ENCODE results near the gene C10orf105.

Gene C10orf105

DNA sequence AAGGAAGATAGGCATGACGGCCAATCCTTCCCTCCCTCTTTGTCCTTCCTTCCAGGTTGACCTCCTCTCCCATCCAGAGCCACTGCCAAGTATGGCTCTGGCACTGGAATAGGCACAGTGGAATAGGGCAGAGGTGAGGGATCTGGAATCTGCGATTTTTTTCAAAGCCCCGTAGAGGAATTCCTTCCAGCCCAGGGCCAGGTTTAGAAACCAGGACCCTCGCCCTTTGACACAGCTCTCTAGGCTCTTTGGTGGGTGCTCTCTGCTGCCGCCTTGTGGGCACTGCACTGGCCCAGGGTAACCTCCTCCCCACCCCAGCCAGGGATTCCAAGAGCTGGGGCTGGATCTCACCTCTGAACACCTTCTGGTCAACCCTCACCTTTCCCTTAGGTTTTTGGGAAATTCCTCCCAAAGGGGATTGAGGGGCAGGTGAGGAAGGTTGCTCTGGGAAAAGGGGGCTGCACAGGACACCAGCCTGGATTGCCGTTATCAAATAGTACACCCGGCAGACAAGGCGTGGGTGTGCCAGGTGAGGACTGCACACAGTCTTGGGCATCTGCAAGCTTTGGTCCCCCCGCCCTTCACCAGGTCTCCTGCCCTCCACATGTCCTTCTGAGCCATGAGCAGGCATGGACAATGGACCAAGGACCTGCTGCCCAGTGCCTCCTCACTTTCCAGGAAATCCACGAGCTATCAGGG, 22.8 kb downstream of the C10orf105 start:
- DNase-seq, result peak; percentile 81

DNA sequence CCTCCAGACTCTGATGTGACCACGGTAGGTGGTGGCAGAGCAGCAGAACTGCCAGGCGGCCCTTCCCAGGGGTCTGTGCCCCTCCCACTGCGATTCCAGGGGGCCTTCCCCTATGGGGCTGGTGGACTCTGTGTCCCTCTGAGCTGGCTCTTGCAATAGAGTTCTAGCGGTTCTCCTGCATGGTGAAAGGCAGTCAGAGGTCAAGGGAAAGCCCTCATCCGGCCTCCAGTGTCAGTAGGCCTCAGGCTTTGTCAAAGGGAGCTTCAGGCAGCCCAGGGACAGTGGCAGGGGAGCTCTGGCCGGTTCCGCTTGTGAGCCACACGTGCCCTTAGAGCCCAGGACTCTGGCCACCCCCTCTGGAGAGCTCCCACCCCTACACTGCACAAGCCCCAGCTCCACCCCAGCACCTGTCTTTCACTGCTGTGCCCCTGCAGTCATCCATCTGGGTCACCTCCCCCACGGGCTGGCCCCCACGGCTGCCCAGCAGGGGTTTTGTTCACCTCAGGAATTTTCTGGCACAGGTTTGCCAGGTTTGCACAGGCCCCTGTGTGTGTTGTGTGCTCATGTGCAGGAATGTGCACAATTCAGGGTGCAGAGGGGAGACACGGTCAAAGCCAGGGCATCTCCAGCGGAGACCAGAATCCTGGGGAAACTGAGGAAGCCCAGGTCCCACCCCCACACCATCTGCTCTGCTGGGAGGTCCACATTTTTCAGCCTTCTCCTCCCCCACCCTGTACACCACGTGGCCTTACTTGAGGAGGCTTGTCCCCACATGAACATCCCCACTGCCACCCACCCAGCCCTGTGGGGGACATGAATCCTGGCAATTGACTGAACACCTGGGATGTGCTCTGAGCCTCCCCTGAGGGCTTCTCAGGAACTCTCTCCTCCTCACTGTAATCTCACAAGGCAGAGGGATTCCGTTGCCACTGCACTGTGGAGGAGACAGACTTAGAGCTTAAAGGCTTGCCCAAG, 23.8 kb downstream of the C10orf105 start:
- no peak for DNase-seq

DNA sequence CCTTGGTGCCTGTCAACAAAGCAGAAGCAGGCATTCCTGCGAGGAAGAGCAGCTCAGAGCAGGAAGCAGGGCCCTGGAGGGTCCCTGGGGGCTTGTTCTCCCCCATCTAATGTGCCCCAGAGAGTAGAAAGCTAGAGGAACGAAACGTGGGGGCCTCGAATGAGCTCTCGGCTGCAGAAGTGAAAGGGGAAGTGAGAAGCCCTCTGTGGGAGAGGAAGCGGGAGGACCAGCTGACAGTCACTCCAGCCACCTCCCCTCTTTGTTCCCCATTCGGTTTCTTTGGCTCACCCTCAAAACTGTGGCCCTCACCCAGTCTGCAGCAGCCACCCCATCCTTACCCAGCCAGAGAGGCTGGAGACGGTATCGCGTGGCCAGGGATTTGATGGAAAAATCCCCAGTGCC, 25.0 kb downstream of the C10orf105 start:
- DNase-seq, result peak; percentile 35

DNA sequence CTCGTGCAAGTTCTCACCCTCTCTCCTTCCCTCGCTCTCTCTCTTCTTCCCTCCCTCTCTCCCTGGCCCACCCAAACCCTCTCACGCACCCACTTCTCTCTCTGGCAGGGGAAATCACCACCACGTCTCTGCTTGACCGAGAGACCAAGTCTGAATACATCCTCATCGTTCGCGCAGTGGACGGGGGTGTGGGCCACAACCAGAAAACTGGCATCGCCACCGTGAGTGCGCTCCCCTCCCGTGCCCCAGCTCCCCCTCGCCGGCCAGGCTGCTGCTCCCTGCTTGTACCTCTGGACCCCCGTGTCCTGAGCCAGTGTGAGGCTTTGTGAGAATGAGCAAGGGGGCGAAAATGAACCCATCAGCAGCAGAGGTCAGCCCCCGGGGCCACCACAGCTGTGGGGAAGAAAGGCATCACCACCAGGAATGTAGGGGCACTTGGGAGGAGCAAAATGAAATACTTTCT, 25.5 kb downstream of the C10orf105 start:
- no peak for DNase-seq

DNA sequence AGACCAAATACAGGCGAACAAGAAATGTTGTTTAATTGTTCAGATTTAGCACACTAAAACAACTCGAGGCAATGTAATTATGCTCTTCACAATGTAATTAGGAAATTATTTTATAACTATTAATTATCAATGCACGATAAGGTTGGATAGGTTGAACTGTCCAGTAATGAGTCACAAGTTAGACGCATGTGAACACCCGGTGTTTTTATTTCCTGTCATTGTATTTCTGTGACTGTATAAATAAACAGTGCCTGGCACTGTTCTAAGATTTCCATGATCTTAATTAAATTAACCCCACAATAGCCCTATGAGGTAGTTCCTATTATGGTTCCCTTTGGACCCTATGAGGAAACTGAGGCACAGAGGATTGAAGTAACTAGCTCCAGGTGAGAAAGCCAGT, 26.2 kb downstream of the C10orf105 start:
- DNase-seq, result no peak

DNA sequence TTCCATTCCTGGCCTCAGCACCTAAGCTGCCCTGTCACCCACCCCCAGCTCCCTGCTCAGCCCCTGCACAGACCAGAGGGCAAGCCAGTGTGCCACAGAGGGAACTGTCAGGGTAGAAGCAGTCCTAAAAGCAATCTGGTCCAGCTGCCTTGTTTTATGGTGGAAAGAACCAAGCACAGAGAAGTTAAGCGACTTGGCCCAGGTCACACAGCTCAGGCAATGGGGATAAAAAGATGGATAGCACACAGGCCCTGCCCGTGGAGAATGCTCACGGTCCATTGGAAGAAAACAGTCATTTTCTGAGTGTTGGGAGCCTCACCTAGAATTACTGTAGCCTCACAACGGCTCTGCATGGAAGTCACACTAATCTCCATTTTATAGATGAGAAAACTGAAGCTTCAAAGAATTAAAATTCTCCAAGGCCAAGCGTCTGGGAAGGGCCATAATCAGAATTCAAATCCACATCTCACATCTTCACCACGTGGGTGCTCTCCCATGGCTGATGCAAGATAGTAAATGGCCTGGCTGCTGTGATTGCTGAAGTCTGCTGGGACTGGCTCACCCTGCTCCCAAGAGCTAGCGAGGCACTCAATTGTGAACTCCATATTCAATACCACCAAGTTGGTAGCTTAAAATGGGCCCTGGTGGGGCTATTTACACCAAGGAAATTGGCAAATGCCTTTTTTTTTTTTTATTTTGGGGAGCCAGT, 26.8 kb downstream of the C10orf105 start:
- no peak for DNase-seq

DNA sequence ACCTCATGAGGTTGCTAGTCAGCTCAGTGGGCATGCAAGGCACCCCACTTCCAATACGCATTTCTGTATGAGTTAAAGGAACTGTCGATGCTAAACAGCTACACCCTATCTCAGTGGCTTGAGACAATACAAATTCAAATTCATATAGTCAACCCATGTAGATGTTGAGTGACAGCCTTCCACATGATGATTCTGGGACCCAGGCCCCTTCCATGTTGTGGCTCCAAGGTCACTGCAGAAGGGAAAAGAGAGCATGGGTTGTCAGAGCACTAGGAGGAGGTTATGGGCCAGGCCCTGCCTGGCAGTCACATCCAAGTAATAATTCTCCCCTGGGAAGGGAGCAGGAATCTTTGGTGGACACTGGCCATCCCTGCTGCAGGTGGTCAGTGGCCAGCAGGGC, 28.2 kb downstream of the C10orf105 start:
- DNase-seq, result no peak

DNA sequence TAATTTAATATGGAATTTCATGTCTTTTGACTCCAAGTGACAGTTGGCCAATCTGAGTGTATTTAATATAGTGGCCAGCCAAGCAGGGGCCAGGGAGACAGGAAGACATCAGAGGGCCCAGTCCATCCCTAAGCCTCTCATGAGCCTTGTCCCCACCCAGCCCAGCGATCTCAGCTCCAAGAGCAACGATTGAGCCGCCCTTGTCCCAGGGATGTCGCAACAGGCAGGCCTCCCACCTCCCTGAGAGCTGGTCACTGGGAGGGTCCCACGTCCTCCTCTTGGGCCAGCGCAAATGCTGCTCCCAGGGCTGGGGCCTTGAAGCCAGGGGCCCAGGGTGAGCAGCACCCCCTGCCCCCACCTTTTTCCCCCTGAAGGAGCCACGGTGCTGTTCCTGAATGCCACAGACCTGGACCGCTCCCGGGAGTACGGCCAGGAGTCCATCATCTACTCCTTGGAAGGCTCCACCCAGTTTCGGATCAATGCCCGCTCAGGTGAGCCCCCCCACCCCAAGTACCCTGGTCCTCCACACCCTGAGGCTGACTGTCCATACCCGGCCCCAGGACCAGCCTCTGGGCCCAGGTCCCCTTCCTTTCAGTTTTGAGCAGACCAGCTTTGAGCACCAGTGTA, 29.4 kb downstream of the C10orf105 start:
- DNase-seq, result no peak

DNA sequence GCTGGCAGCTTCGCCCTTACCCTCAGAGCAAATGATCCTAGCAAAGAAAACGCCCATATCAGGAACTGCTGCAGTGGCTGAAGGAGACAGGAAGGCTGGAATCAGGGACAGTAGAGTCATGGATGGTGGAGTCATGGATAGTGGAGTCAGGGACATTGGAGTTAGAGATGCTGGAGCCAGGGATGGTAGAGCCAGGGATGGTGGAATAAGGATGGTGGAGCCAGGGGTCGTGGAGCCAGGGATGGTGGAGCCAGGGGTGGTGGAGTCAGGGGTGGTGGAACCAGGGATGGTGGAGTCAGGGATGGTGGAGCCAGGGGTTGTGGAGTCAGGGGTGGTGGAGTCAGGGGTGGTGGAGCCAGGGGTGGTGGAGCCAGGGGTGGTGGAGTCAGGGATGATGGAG, 31.3 kb downstream of the C10orf105 start:
- DNase-seq, result no peak

DNA sequence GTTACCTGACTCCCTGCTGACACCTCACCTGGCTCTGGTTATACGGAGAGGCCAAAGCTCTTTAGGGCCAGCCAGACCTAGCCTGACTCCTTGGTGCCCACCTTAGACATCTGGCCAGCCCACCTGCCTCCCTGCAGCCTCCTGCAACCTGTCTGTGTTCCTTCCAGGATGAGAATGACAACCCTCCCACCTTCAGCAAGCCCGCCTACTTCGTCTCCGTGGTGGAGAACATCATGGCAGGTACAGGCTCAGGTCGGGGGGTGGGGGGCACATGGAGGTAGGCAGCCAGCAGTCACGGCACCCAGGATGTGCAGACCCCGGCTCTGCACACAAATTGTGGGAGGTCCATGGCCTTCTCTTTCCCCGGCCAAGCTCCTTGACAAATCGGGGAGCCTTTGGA, 32.1 kb downstream of the C10orf105 start:
- no peak for DNase-seq

DNA sequence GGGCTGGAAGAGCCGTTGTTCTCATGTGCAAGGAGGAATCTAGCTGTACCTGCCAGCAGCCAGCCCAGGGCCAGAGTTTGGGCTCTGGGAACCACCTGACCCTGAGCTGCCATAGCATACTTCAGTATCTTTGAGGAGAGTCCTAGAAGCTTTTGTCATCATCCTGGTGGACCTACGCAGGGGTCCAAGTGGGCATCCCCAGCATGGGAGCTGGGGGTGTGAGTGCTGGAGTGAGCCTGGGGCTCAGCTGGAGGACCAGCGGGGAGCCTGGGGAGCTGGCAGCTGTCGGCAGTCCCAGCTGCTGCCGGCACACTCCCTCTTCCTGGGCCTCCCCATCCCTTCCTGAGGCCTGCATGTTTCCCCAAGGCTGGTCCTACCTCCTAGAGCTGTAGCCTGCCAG, 32.5 kb downstream of the C10orf105 start:
- DNase-seq, result no peak

DNA sequence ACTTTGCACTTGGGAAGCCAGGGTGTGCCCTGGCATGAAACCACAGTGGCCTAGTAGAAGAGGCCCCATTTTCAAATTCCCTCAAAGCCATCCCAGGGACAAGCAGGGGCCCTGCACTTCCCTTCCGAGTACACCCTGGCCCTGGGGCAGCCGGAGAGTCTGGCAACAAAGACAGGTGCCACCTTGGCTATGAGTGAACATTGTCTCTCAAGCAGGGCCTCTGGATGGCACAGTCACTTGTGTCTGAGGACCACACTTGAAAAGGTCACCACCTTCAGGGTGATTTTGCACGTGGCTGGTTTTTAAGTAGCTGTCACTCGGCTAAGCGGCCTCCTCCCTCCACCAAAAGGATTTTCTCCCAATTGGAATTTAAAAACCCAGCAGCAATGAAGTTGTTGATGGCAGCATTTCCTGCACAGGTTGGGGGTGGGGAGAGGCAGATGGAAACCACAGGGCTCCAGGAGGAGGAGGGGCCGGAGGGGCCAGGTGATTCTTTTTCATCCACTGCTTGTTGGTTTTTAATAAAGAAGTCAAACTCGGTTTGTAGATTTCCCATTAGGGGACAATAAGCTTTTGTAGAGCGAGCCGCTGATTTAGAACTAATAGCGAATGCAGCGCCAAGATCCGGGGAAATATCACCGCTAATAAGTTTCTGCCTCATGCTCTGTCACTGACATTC, 33.9 kb downstream of the C10orf105 start:
- DNase-seq, result no peak

DNA sequence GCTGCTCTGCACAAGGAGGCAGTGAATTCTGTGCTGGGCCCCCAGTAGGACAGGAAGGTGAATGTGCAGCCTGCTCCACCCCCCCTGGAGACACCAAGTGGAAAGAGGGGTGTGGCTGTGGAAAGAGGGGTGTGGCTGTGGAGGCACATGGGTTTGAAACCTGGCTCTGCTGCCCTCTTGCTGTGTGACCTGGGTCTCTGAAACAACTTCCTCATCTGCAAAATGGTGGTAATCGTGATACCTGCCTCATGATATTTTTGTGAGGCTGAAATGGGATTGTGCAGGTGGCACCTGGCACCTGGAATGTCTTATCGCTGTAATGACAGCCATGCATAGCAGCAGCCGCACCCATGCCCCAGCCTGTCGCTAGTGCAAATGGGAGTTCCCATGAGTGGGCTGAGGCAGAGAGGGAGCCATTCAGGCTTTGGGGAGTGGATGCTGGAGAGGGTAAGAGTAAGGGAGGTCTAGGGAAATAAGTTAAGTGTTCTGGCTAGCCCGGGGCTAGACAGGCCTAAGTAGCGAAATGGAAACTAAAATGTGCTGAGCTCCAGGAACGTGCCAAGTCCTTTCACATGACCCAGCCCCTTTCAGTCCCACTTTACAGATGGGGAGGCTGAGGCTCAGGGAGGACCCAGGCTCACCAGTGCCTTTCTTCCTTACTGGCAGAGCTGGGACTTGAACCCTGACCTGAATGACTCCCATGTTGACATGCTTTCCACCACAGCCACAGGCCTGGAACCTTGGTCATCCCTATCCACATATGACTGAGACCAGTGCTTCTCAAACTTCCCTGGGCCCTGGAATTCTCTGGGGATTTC, 35.0 kb downstream of the C10orf105 start:
- peak; percentile 51 for DNase-seq

DNA sequence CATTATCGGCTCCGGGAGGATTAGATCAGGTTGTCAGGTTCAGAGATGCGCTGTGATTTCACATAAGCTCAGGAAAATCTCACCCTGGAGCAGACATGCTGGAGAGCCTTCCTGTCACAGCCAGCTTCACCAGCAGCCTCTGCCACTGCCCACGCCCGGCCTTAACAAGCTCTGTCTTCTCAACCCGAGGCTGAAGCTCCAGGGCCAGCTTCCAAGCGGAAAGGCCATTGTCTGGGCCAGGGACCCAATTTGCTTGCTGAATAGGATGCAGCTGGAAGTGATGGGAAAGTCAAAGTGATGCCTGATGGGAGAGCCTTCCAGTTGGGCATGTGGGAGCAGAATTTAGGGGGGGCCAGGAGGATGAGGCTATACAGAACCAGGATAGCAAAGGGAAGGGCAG, 36.3 kb downstream of the C10orf105 start:
- DNase-seq, result no peak

DNA sequence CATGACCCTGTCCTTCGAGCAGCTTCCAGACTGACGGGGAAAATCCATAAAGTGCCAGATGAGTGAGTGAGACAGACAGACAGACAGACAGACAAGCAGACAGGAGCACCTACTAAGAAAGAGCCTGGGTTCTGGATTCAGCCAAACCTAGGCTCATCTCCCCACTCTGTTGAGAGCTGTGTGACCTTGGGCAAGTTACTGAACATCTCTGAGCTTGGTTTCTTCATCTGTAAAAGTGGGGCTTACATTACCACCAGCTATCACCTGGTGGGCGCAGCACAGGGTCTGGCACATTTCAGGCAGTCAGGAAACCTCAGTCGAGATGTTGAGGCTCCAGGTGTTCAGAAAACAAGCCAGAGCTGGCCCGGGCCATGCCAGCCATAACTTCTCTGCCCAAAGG, 37.6 kb downstream of the C10orf105 start:
- DNase-seq, result no peak

DNA sequence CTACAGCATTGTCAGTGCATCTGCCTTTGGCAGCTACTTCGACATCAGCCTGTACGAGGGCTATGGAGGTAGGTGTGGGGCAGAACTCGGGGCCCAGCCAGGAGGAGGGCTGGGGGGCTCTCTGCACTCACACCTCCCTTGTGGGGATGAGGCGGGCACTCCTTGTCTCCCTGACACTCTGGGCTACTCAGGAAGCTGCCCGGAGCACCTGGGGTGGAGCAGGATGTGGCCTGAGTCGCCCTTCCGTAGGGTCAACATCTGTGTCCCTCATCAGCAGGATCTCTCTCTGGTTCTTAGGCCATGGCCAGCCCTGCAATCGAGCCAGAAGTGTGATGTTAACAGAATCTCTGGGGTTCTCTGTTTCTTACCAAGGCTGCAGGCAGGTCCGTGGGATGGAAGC, 40.2 kb downstream of the C10orf105 start:
- no peak for DNase-seq

DNA sequence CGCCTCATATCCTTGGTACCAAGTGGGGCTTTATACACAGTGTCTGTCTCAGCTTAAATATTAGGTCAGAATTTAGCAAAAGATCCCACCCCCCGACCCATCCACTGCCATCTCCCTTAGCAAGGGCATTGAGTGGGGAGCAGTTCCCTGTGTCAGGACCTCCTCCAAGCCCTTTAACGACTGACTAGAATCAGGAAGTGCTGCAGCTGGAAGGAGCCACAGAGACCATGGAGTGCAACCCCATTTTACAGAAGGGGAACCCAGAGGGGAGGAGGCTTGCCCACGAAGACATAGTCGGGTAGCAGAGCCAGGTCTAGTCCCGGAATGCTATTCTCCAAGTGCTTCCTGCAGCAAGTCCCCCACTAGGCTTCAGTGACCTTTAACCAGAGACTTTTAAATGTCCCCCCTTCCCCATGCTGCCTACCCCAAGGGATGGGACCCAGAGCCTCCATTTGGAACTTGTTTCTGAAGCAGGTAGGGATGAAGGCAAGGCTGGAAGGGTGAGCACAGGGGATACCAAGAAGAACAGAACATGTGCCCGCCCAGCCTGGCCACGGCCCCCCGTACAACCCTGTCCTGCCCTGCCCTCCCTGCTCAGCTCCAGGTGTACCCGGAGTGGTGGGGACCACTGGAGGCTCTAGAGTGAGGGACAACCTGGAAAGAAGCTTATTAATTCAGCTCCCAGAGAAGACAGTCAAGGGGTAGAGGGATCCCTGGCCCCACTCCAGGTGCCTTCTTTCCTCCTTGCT, 41.3 kb downstream of the C10orf105 start:
- no peak for DNase-seq

DNA sequence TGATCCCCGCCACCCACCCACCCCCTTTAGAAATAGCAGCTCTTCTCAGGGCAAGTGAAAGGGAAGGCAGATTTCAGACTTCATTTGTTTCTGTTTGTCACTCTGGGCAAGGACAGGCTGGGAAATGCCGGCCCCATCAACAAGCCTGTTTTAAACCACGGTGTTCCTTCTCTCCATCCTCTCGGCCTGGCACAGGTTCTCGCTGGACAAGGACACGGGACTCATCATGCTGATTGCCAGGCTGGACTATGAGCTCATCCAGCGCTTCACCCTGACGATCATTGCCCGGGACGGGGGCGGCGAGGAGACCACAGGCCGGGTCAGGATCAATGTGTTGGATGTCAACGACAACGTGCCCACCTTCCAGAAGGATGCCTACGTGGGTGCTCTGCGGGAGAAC, 42.3 kb downstream of the C10orf105 start:
- DNase-seq, result no peak

DNA sequence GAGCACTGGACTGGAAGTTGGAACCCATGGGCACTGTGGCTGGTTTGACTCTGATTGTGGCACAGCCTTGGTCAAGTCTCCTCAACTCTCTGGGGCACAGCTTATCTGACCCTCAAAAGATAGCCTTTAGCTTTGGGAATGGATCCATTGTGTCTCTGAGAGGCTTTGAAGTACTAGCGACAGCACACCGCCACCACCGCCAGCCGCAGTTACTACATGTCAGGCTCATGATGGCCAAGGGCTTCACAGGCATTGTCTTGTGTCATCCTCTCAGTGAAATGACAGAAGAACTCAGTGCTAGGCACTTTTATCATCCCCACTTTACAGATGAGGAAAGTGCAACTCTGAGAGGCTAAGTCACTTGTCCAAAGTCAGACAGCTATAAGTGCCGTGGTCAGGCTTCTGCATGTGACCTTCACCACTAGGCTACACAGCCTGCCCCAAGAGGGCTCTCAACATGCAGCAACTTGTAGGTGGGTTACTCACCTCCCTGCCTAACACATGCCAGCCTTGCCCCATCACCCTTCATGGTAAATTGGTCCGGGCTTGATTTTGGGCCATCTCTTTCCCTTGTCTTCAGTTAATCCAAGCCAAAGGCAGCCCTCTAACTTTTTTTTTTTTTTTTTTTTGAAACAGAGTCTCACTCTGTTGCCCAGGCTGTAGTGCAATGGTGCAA, 44.1 kb downstream of the C10orf105 start:
- DNase-seq, result no peak
